HFFc6 (cell line): ENCODE data around the gene TTC3. TPM values are rescaled to one million over a fixed set of nuclear protein-coding genes. Genes with fewer than 3 reads are reported as not detected.

Source experiments
- DNase-seq: peaks from one replicate; pipeline ENCODE4 v3.0.0-alpha.2; 2018
- H3K27ac Mint-ChIP-seq: 2 replicates; pipeline ENCODE4 v1.8.0; 2020; ENCODE audit warnings: mild to moderate bottlenecking, mixed read lengths
- H3K27me3 Mint-ChIP-seq: 2 replicates; pipeline ENCODE4 v1.8.0; 2021; ENCODE audit warnings: mild to moderate bottlenecking, moderate library complexity, mixed read lengths; ENCODE audit not compliant: insufficient read depth
- H3K36me3 Mint-ChIP-seq: 2 replicates; pipeline ENCODE4 v1.8.0; 2021; ENCODE audit warnings: low read depth, mixed read lengths
- H3K4me1 Mint-ChIP-seq: 2 replicates; pipeline ENCODE4 v1.8.0; 2020; ENCODE audit warnings: low read depth, mixed read lengths
- H3K4me3 Mint-ChIP-seq: 2 replicates; pipeline ENCODE4 v1.8.0; 2020; ENCODE audit warnings: mild to moderate bottlenecking, moderate library complexity, mixed read lengths
- H3K9me3 Mint-ChIP-seq: 2 replicates; pipeline ENCODE4 v1.8.0; 2020; ENCODE audit warnings: mild to moderate bottlenecking, mixed read lengths
- total RNA-seq, 6 experiments: library from RNA; stranded (reverse); fragmentation: NEBNext Ultra II Directional; extraction: Animal tissue kit (Norgen Biotek cat#: 25700); gene quantifications; 2 replicates in 1 of 6; 3 replicates in 5 of 6; pipeline ENCODE4 v1.2.3, GENCODE V29; 2021
- TF ChIP-seq, protein P1 (sequence below): fragments of 200-600 bp; sonication (generic); IDR thresholded peaks from 2 replicates; pipeline ENCODE4 v1.5.0; 2021; ENCODE audit warnings: antibody characterized with exemption, mild to moderate bottlenecking

The TTC3 gene
- total RNA-seq, 6 experiments from 2014 or later = 123 to 173 (median 134) TPM

DNA sequence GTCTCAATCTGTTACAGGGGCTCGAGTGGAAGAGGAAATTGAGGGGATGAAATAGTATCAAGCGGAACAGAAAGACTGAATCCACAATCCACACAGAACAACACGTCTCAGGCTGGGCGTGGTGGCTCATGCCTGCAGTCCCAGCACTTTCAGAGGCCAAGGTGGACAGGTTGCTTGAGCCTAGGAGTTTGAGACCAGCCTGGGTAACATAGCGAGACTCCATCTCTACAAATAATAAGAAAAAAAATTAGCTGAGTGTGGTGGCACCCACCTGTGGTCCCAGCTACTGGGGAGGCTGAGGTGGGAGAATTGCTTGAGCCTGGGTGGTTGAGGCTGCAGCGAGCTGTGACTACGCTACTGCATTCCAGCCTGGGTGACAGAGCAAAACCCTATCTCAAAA lies 168.4 kb downstream of the TTC3 start:
- no peaks in the 10 kb centered on the region for H3K4me1 Mint-ChIP-seq
- DNase-seq = no peak
- no peaks in the 10 kb centered on the region for H3K27me3 Mint-ChIP-seq
- H3K4me3 Mint-ChIP-seq = no peak overlapping the region
- H3K36me3 Mint-ChIP-seq = peaks cover 33% of the 10 kb centered on the region
- H3K9me3 Mint-ChIP-seq = no peaks in the 10 kb centered on the region
- H3K27ac Mint-ChIP-seq = no peak overlapping the region
- TF ChIP-seq, protein P1, sequence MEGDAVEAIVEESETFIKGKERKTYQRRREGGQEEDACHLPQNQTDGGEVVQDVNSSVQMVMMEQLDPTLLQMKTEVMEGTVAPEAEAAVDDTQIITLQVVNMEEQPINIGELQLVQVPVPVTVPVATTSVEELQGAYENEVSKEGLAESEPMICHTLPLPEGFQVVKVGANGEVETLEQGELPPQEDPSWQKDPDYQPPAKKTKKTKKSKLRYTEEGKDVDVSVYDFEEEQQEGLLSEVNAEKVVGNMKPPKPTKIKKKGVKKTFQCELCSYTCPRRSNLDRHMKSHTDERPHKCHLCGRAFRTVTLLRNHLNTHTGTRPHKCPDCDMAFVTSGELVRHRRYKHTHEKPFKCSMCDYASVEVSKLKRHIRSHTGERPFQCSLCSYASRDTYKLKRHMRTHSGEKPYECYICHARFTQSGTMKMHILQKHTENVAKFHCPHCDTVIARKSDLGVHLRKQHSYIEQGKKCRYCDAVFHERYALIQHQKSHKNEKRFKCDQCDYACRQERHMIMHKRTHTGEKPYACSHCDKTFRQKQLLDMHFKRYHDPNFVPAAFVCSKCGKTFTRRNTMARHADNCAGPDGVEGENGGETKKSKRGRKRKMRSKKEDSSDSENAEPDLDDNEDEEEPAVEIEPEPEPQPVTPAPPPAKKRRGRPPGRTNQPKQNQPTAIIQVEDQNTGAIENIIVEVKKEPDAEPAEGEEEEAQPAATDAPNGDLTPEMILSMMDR = no peak

GRCh38 chr21:37243961-37244360 lies 170.9 kb downstream of the TTC3 start:
- DNase-seq = no peak
- no peaks in the 10 kb centered on the region for H3K9me3 Mint-ChIP-seq
- no peak overlapping the region for H3K27ac Mint-ChIP-seq
- no peak overlapping the region for H3K4me3 Mint-ChIP-seq
- peaks cover 19% of the 10 kb centered on the region for H3K4me1 Mint-ChIP-seq
- peaks cover 25% of the 10 kb centered on the region for H3K36me3 Mint-ChIP-seq
- no peaks in the 10 kb centered on the region for H3K27me3 Mint-ChIP-seq
- TF ChIP-seq, protein P1 = no peak

DNA sequence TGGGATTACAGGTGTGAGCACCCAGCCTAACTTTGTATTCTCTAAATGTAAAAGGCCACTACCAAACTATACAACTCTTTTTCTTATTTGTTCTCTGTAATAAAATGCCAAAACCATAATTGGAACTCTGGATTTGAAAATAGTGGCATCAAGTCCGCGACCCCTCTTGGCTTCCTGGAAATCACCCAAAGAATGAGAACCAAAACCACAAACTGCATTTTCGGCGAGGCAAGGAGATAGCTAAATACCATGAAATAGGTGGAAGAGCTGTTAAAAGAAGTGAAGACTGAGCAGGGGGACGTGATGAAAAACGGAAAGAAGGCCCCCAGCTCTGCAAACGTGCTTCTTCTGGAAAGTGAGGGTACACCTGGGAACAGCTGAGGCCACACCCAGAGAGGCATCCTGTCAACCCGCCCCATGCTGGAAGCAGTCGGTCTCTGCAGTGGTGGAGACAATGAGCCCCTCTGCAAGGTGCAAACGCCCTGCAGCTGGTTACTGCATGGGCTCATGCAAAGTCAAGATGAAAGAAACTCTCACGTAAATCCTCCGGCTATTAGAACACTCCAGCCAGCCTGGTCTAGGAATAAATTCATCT lies 171.5 kb downstream of the TTC3 start:
- TF ChIP-seq, protein P1 = no peak
- Mint-ChIP-seq H3K27me3 (no peaks in the 10 kb centered on the region), H3K9me3 (no peaks in the 10 kb centered on the region), H3K36me3 (peaks cover 21% of the 10 kb centered on the region), H3K27ac (no peak overlapping the region), H3K4me1 (peaks cover 26% of the 10 kb centered on the region), H3K4me3 (no peak overlapping the region)
- DNase-seq = no peak

GRCh38 chr21:37245151-37245550 lies 172.1 kb downstream of the TTC3 start:
- Mint-ChIP-seq H3K4me3 (no peak overlapping the region), H3K36me3 (peaks cover 21% of the 10 kb centered on the region), H3K4me1 (peaks cover 29% of the 10 kb centered on the region), H3K9me3 (no peaks in the 10 kb centered on the region), H3K27me3 (no peaks in the 10 kb centered on the region), H3K27ac (no peak overlapping the region)
- TF ChIP-seq, protein P1 = no peak
- DNase-seq = no peak

GRCh38 chr21:37248298-37248697 lies 175.2 kb downstream of the TTC3 start:
- no peak overlapping the region for H3K4me3 Mint-ChIP-seq

More at GRCh38 chr21:37248298-37248697, 175.2 kb downstream of the TTC3 start:
- H3K27ac Mint-ChIP-seq = no peak overlapping the region
- no peak for DNase-seq
- H3K36me3 Mint-ChIP-seq = peaks cover 9% of the 10 kb centered on the region
- TF ChIP-seq, protein P1 = no peak
- no peaks in the 10 kb centered on the region for H3K9me3 Mint-ChIP-seq
- peaks cover 45% of the 10 kb centered on the region for H3K4me1 Mint-ChIP-seq
- H3K27me3 Mint-ChIP-seq = peaks cover 2% of the 10 kb centered on the region; the same call in 1 of the 2 replicates
